ENCODE data around the gene OR1L6. TPM values are rescaled to one million over a fixed set of nuclear protein-coding genes. Genes with fewer than 3 reads are reported as not detected.

The OR1L6 gene
- not detected for total RNA-seq

- DNase-seq (no peak), ATAC-seq (no peak)
- no peak for TF ChIP-seq CTCF (IDR thresholded peaks at IDR 0.05)
- no peak for TF ChIP-seq POLR2A (IDR thresholded peaks at IDR 0.05)
- Histone ChIP-seq H3K36me3 (replicated peaks in 1 of 2; ENCODE audit: insufficient read depth in 1 of 2, low read depth in 2 of 2) (no peaks in the 10 kb centered on the region), H3K9me3 (peaks cover 0 to 3% (median 0%) of the 10 kb centered on the region in 3 donors), H3K27ac (no peak within 1 kb of the TSS), H3K27me3 (no peaks in the 10 kb centered on the region), H3K4me1 (no peaks in the 10 kb centered on the region), H3K4me3 (no peak within 1 kb of the TSS)
- 61 to 79% methylated on average over 6 of the region's 6 CpGs for WGBS, 2 donors
- intact Hi-C loops (cut with DNase I): no loop called here
These were observed at the start of gene OR1L6 for GRCh38 chr9:122742003-122742402. Gene OR1L6, plus strand, starts transcription at chr9:122742303. Its CDS starts 7,545 bp downstream, at chr9:122749848.

GRCh38 chr9:122695696-122696095 is 46.4 kb upstream of the OR1L6 start:
- H3K9me3 ChIP-seq: no peaks in the 10 kb centered on the region
- TF ChIP-seq POLR2A (IDR thresholded peaks at IDR 0.05) (no peak), CTCF (IDR thresholded peaks at IDR 0.05) (no peak)
- no peak overlapping the region for H3K4me3 ChIP-seq
- DNase-seq (no peak), ATAC-seq (no peak)
- 92 to 94% methylated on average over 1 of the region's 1 CpG for WGBS, 2 donors
- H3K36me3 ChIP-seq (replicated peaks in 1 of 2; ENCODE audit: insufficient read depth in 1 of 2, low read depth in 2 of 2): no peaks in the 10 kb centered on the region
- intact Hi-C loops (cut with DNase I): no loop called here
- H3K4me1 ChIP-seq: no peaks in the 10 kb centered on the region
- no peaks in the 10 kb centered on the region for H3K27me3 ChIP-seq
- H3K27ac ChIP-seq: no peak overlapping the region

GRCh38 chr9:122718038-122718437 is 24.1 kb upstream of the OR1L6 start:
- TF ChIP-seq POLR2A (IDR thresholded peaks at IDR 0.05) (no peak), CTCF (IDR thresholded peaks at IDR 0.05) (no peak)
- ATAC-seq (no peak), DNase-seq (no peak)
- H3K4me1 ChIP-seq: no peaks in the 10 kb centered on the region
- H3K9me3 ChIP-seq: peaks cover 0 to 4% (median 0%) of the 10 kb centered on the region in 3 donors
- H3K4me3 ChIP-seq: no peak overlapping the region
- 74 to 80% methylated on average over 7 of the region's 7 CpGs for WGBS, 2 donors
- intact Hi-C loops (cut with DNase I): no loop called here
- no peaks in the 10 kb centered on the region for H3K27me3 ChIP-seq
- no peak overlapping the region for H3K27ac ChIP-seq
- no peaks in the 10 kb centered on the region for H3K36me3 ChIP-seq (replicated peaks in 1 of 2; ENCODE audit: insufficient read depth in 1 of 2, low read depth in 2 of 2)

GRCh38 chr9:122719218-122719617 is 22.9 kb upstream of the OR1L6 start:
- no peak for TF ChIP-seq POLR2A (IDR thresholded peaks at IDR 0.05)
- no peak for TF ChIP-seq CTCF (IDR thresholded peaks at IDR 0.05)
- no peaks in the 10 kb centered on the region for H3K27me3 ChIP-seq
- 70 to 78% methylated on average over 4 of the region's 4 CpGs for WGBS, 2 donors
- no peak overlapping the region for H3K4me3 ChIP-seq
- H3K9me3 ChIP-seq: peaks cover 0 to 10% (median 0%) of the 10 kb centered on the region in 3 donors
- no peak for ATAC-seq
- intact Hi-C loops (cut with DNase I): no loop called here
- no peaks in the 10 kb centered on the region for H3K4me1 ChIP-seq
- H3K27ac ChIP-seq: no peak overlapping the region
- no peak for DNase-seq
- no peaks in the 10 kb centered on the region for H3K36me3 ChIP-seq (replicated peaks in 1 of 2; ENCODE audit: insufficient read depth in 1 of 2, low read depth in 2 of 2)

GRCh38 chr9:122723690-122724089 is 18.4 kb upstream of the OR1L6 start, which contains the start of gene OR1L4:
Gene OR1L4, plus strand, starts transcription at chr9:122723990. Its CDS starts 0 bp downstream, at chr9:122723990.
- Histone ChIP-seq H3K36me3 (replicated peaks in 1 of 2; ENCODE audit: insufficient read depth in 1 of 2, low read depth in 2 of 2) (no peaks in the 10 kb centered on the region), H3K27ac (no peak within 1 kb of the TSS), H3K4me1 (no peaks in the 10 kb centered on the region), H3K9me3 (peaks cover 0 to 41% (median 2%) of the 10 kb centered on the region in 3 donors), H3K27me3 (no peaks in the 10 kb centered on the region), H3K4me3 (no peak within 1 kb of the TSS)
- TF ChIP-seq POLR2A (IDR thresholded peaks at IDR 0.05) (no peak), CTCF (IDR thresholded peaks at IDR 0.05) (no peak)
- DNase-seq: no peak
- ATAC-seq: no peak
- 45 to 55% methylated on average over 1 of the region's 1 CpG for WGBS, 2 donors
- intact Hi-C loops (cut with DNase I): no loop called here
